ENCODE measurements around the gene RPRML.

- TF ChIP-seq CTCF (IDR thresholded peaks at IDR 0.05) (no peak), EZH2 (IDR thresholded peaks at IDR 0.05; ENCODE audit: borderline replicate concordance, insufficient read depth, low read depth, low read length, poor library complexity, severe bottlenecking) (no peak)
These were observed 3.8 kb downstream of the RPRML start for GRCh38 chr17:46975287-46975686.

All from B cell (primary cell).